Right lobe of liver (tissue), 6 donors: Measurements from ENCODE around the gene P4HA2. TPM values are rescaled to one million over a fixed set of nuclear protein-coding genes. Genes with fewer than 3 reads are reported as not detected.

Source experiments
- ATAC-seq, 4 donors: fragments of 200-7000 bp; cut with Tn5 transposase; one replicate each; pipeline ENCODE4 v1.9.1; 2020; ENCODE audit warnings: mild to moderate bottlenecking in 4 of 4, moderate library complexity in 4 of 4
- DNase-seq, 3 donors: peaks; one replicate each; pipeline ENCODE4 v3.0.0-alpha.2; 2020
- H3K27ac ChIP-seq, 3 donors: fragments of 200-600 bp; one replicate each; pipeline ENCODE4 v1.8.0; 2022
- H3K27me3 ChIP-seq, 2 donors: fragments of 200-600 bp; one replicate each; pipeline ENCODE4 v1.8.0; 2022
- H3K36me3 ChIP-seq, 4 donors: fragments of 200-600 bp; sonication (generic) in 1 of 4; one replicate each; pipeline versions ENCODE4 v1.5.1 to v1.8.0; 2017 to 2022; ENCODE audit warnings: control low read depth in 1 of 4
- H3K4me1 ChIP-seq, 4 donors: fragments of 200-600 bp; sonication (generic) in 1 of 4; one replicate each; pipeline versions ENCODE4 v1.5.1 to v1.8.0; 2017 to 2022; ENCODE audit warnings: control low read depth in 1 of 4
- H3K4me3 ChIP-seq, 3 donors: fragments of 200-600 bp; one replicate each; pipeline ENCODE4 v1.8.0; 2022
- H3K9me3 ChIP-seq, 4 donors: fragments of 200-600 bp; sonication (generic) in 1 of 4; one replicate each; pipeline versions ENCODE4 v1.5.1 to v1.8.0; 2017 to 2022; ENCODE audit warnings: control low read depth in 1 of 4
- POLR2A ChIP-seq: fragments of 450-650 bp; IDR thresholded peaks from one replicate; pipeline ENCODE4 v1.6.1; 2017; ENCODE audit warnings: antibody characterized with exemption, mild to moderate bottlenecking
- WGBS: methylation state at CpG from one replicate; pipeline ENCODE4 v1.1.6; 2018; ENCODE audit warnings: low coverage, low lambda C conversion rate; ENCODE audit not compliant: insufficient coverage; ENCODE audit errors: missing lambda C conversion rate; 5-methylcytosine and 5-hydroxymethylcytosine counted together
- intact Hi-C, 2 donors: fragments of 100-400 bp; cut with DNase I; formaldehyde crosslinking; loops; one replicate each; pipeline versions ENCODE4 v1.11.2 to v1.14.1; 2022
- total RNA-seq, 6 experiments: library from RNA; depleted of rRNA in 2 of 6; stranded (reverse); fragments of >200 nt in 2 of 6; fragmentation: NEBNext Ultra II Directional in 3 of 6; extraction: Animal tissue kit (Norgen Biotek cat#: 25700) in 3 of 6; gene quantifications; one replicate each; pipeline versions ENCODE4 v1.1.0 to v1.2.4, GENCODE V29; 2016 to 2023
- TF ChIP-seq, protein P1 (sequence below), 4 donors: fragments of 200-600 bp in 3 of 4; fragments of 450-650 bp in 1 of 4; IDR thresholded peaks; one replicate each; pipeline versions ENCODE4 v1.5.1 to v1.8.0; 2016 to 2022; ENCODE audit warnings: antibody characterized with exemption in 4 of 4, mild to moderate bottlenecking in 2 of 4
- donor health status: DM: no; HTN: yes; CAD: no.
- donor health status: DM: no; HTN: no; CAD: no.
- donor health status: DM: no; HTN: no; CAD: no.
- donor health status: DM: no; HTN: yes; CAD: no.
- donor health status: DM: no; HTN: yes; CAD: no.

The P4HA2 gene
- total RNA-seq, 6 experiments from 2014 or later, result 11.5 to 23.2 (median 16.5) TPM

GRCh38 chr5:132190161-132190817 is 37.4 kb downstream of the P4HA2 start:
- Histone ChIP-seq H3K4me1 (no peaks in the 10 kb centered on the region), H3K36me3 (peaks cover 0 to 4% (median 0%) of the 10 kb centered on the region in 4 donors), H3K27me3 (no peaks in the 10 kb centered on the region), H3K4me3 (no peak overlapping the region), H3K27ac (no peak overlapping the region), H3K9me3 (no peaks in the 10 kb centered on the region)
- intact Hi-C loops, result no loop called here
- no peak for TF ChIP-seq POLR2A
- TF ChIP-seq, protein P1, sequence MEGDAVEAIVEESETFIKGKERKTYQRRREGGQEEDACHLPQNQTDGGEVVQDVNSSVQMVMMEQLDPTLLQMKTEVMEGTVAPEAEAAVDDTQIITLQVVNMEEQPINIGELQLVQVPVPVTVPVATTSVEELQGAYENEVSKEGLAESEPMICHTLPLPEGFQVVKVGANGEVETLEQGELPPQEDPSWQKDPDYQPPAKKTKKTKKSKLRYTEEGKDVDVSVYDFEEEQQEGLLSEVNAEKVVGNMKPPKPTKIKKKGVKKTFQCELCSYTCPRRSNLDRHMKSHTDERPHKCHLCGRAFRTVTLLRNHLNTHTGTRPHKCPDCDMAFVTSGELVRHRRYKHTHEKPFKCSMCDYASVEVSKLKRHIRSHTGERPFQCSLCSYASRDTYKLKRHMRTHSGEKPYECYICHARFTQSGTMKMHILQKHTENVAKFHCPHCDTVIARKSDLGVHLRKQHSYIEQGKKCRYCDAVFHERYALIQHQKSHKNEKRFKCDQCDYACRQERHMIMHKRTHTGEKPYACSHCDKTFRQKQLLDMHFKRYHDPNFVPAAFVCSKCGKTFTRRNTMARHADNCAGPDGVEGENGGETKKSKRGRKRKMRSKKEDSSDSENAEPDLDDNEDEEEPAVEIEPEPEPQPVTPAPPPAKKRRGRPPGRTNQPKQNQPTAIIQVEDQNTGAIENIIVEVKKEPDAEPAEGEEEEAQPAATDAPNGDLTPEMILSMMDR (IDR thresholded peaks at IDR 0.05), result peak; percentile 65 to 79 (median 72)
- WGBS, result 10% methylated on average over 3 of the region's 3 CpGs
- DNase-seq, result no peak
- peak; percentile 96 to 99 (median 98) for ATAC-seq

DNA sequence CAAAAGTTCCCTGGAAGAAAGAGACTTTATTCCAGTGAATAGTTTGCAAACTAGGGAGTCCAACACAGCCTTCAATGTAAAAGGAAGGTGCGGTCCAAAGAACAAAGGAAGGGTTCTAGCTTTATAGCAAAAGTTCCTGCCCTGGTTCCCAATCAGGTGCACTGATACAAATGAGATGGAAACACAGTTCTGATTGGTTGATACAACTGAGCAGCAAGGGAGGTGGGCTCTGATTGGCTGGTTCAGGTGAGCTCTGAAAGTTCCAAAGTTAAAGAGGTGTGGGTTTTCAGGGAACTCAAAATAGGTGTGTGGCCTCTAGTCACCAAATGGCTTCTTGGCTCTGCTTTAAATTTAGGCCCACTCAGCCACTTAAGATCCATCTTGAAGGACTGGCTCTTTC is 43.1 kb downstream of the P4HA2 start:
- no peak overlapping the region for H3K27ac ChIP-seq
- no peak overlapping the region for H3K4me3 ChIP-seq
- no peaks in the 10 kb centered on the region for H3K9me3 ChIP-seq
- no peaks in the 10 kb centered on the region for H3K36me3 ChIP-seq
- intact Hi-C loops, result no loop called here
- H3K4me1 ChIP-seq, result no peaks in the 10 kb centered on the region
- WGBS, result 100% methylated on average over 1 of the region's 1 CpG
- no peak for TF ChIP-seq POLR2A
- TF ChIP-seq, protein P1 (IDR thresholded peaks at IDR 0.05), result no peak
- no peaks in the 10 kb centered on the region for H3K27me3 ChIP-seq
- ATAC-seq, result no peak
- no peak for DNase-seq

DNA sequence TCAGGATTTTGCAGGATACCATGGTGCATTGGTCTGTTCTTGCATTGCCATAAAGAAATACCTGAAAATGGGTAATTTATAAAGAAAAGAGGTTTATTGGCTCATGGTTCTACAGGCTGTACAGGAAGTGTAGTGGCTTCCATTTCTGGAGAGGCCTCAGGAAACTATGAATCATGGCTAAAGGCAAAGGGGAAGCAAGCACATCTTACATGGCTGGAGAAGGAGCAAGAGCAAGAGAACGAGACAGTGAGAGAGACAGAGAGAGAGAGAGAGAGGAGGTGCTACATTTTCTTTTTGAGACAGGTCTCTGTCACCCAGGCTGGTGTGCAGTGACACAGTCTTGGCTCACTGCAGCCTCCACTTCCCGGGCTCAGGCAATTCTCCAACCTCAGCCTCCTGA is 43.9 kb downstream of the P4HA2 start:
- H3K4me1 ChIP-seq, result no peaks in the 10 kb centered on the region
- TF ChIP-seq, protein P1 (IDR thresholded peaks at IDR 0.05), result no peak
- no peak for TF ChIP-seq POLR2A
- H3K27ac ChIP-seq, result no peak overlapping the region
- ATAC-seq (no peak), DNase-seq (no peak)
- no peaks in the 10 kb centered on the region for H3K27me3 ChIP-seq
- intact Hi-C loops, result no loop called here
- H3K9me3 ChIP-seq, result no peaks in the 10 kb centered on the region
- no peaks in the 10 kb centered on the region for H3K36me3 ChIP-seq
- H3K4me3 ChIP-seq, result no peak overlapping the region
- WGBS, result 63% methylated on average over 1 of the region's 2 CpGs

GRCh38 chr5:132182359-132183040 is 45.2 kb downstream of the P4HA2 start:
- no peak overlapping the region for H3K4me3 ChIP-seq
- ATAC-seq (no peak), DNase-seq (no peak)
- H3K36me3 ChIP-seq, result no peaks in the 10 kb centered on the region
- H3K9me3 ChIP-seq, result no peaks in the 10 kb centered on the region
- H3K27me3 ChIP-seq, result no peaks in the 10 kb centered on the region
- intact Hi-C loops, result no loop called here
- no peak overlapping the region for H3K27ac ChIP-seq
- no peaks in the 10 kb centered on the region for H3K4me1 ChIP-seq
- TF ChIP-seq, protein P1 (IDR thresholded peaks at IDR 0.05), result no peak
- TF ChIP-seq POLR2A, result no peak
- WGBS, result 71% methylated on average over 10 of the region's 13 CpGs
